Medulla oblongata (tissue), 1 donor: ENCODE measurements around the gene SYT3.
"Not testable (repeated sequence)": the region's sequence is repeated elsewhere in the genome, so short reads cannot be mapped to it uniquely, and the experiment has no call there.

Source experiments
- DNase-seq: peaks from one replicate; pipeline ENCODE4 v3.0.0-alpha.2; 2015; ENCODE audit errors: extremely low spot score

Gene SYT3

GRCh38 chr19:50604264-50605073 is 35.2 kb downstream of the SYT3 start:
- not testable (repeated sequence) for DNase-seq

- DNase-seq, result no peak
Observed at GRCh38 chr19:50602935-50603334, 36.7 kb downstream of the SYT3 start.

GRCh38 chr19:50602496-50602895 is 37.2 kb downstream of the SYT3 start:
- DNase-seq, result no peak

- DNase-seq, result no peak
Observed at GRCh38 chr19:50602089-50602422, 37.6 kb downstream of the SYT3 start.

- DNase-seq, result no peak
Observed at GRCh38 chr19:50601407-50602088, 38.1 kb downstream of the SYT3 start.

- DNase-seq, result no peak
Observed at GRCh38 chr19:50599427-50599826, 40.3 kb downstream of the SYT3 start.

GRCh38 chr19:50590191-50590590 is 49.5 kb downstream of the SYT3 start:
- no peak for DNase-seq

- not testable (repeated sequence) for DNase-seq
Observed at GRCh38 chr19:50581795-50582660, 57.7 kb downstream of the SYT3 start.

- DNase-seq, result no peak
Observed at GRCh38 chr19:50580970-50581634, 58.6 kb downstream of the SYT3 start.

GRCh38 chr19:50580240-50580639 is 59.4 kb downstream of the SYT3 start:
- no peak for DNase-seq

- DNase-seq, result not testable (repeated sequence)
Observed at GRCh38 chr19:50576769-50577168, 62.9 kb downstream of the SYT3 start.

GRCh38 chr19:50573741-50574461 is 65.8 kb downstream of the SYT3 start:
- DNase-seq, result no peak
